Activated CD8-positive, alpha-beta T cell treated with anti-CD3 and anti-CD28 coated beads for 36 hours (primary cell): ENCODE results near the gene COL6A3. TPM values are rescaled to one million over a fixed set of nuclear protein-coding genes. Genes with fewer than 3 reads are reported as not detected.

Experiments
- ATAC-seq: fragments of 200-7000 bp; cut with Tn5 transposase; one replicate; pipeline ENCODE4 v1.10.0; 2021; ENCODE audit warnings: mild to moderate bottlenecking, moderate library complexity
- CTCF ChIA-PET: fragments of 350-600 bp; sonication (Branson Sonifier 250); formaldehyde crosslinking; loops from one replicate; lab custom pipeline; 2021; ENCODE audit warnings: antibody characterized with exemption; lab: Charles Lee
- POLR2A ChIA-PET: fragments of 350-600 bp; sonication (Branson Sonifier 250); formaldehyde crosslinking; loops from one replicate; lab custom pipeline; 2021; ENCODE audit warnings: antibody characterized with exemption; lab: Charles Lee
- DNase-seq: peaks from one replicate; pipeline ENCODE4 v3.0.0-alpha.2; 2020
- H3K27ac Mint-ChIP-seq: one replicate; pipeline ENCODE4 v1.8.0; 2021; ENCODE audit warnings: mild to moderate bottlenecking, mixed read lengths
- H3K27me3 Mint-ChIP-seq: one replicate; pipeline ENCODE4 v1.8.0; 2021; ENCODE audit warnings: mixed read lengths
- H3K36me3 Mint-ChIP-seq: one replicate; pipeline ENCODE4 v1.8.0; 2021; ENCODE audit warnings: low read depth, mixed read lengths
- H3K4me1 Mint-ChIP-seq: one replicate; pipeline ENCODE4 v1.8.0; 2021; ENCODE audit warnings: low read depth, mixed read lengths
- H3K4me3 Mint-ChIP-seq: one replicate; pipeline ENCODE4 v1.8.0; 2021; ENCODE audit warnings: mild to moderate bottlenecking, moderate library complexity, mixed read lengths
- H3K9me3 Mint-ChIP-seq: one replicate; pipeline ENCODE4 v1.8.0; 2021; ENCODE audit warnings: mixed read lengths
- intact Hi-C: fragments of 100-400 bp; cut with micrococcal nuclease; formaldehyde crosslinking; loops from one replicate; pipeline ENCODE4 v1.10.0; 2022
- total RNA-seq, 2 experiments: library from RNA; stranded (reverse); gene quantifications; one replicate each; pipeline ENCODE4 v1.2.3, GENCODE V29; 2021
- TF ChIP-seq, protein P1 (sequence below): fragments of 200-600 bp; IDR thresholded peaks from one replicate; pipeline ENCODE4 v1.8.0; 2022; ENCODE audit warnings: antibody characterized with exemption, mild to moderate bottlenecking

Gene COL6A3
- total RNA-seq, 2 experiments from 2014 or later: 4.0 to 4.1 TPM

DNA sequence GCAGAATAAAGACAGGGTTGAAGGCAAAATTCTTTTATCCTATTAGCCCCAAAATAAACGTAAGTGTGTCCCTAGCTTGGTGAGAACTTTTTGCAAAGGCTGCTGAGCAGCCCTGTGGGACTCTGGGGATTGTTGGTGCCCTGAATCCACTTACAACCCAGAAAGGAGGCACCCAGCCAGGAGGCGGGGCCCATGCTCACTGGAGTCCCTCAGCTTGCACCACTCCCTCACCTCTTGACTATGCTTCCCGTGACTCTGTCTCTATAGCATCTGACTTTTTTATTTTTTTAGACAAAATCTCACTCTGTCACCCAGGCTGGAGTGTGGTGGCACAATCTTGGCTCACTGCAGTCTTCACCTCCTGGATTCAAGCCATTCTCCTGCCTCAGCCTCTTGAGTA, 15.8 kb upstream of the COL6A3 start:
- Mint-ChIP-seq H3K4me1 (peaks cover 85% of the 10 kb centered on the region), H3K27ac (peak overlapping the region; percentile 73), H3K9me3 (peaks cover 4% of the 10 kb centered on the region), H3K27me3 (peaks cover 1% of the 10 kb centered on the region), H3K4me3 (no peak overlapping the region), H3K36me3 (peaks cover 6% of the 10 kb centered on the region)
- CTCF ChIA-PET: interaction anchor here (1.0 to 15.0 kb wide), 6 partner anchors 8 to 46 kb away, joined by 4 to 257 read pairs (median 14); no protein-coding TSS in a partner anchor
- intact Hi-C loops: loop anchor here (5.0 to 10.0 kb wide), 3 partner anchors 43 to 272 kb away; no protein-coding TSS in a partner anchor
- DNase-seq (peak; percentile 61), ATAC-seq (no peak)
- TF ChIP-seq, protein P1, sequence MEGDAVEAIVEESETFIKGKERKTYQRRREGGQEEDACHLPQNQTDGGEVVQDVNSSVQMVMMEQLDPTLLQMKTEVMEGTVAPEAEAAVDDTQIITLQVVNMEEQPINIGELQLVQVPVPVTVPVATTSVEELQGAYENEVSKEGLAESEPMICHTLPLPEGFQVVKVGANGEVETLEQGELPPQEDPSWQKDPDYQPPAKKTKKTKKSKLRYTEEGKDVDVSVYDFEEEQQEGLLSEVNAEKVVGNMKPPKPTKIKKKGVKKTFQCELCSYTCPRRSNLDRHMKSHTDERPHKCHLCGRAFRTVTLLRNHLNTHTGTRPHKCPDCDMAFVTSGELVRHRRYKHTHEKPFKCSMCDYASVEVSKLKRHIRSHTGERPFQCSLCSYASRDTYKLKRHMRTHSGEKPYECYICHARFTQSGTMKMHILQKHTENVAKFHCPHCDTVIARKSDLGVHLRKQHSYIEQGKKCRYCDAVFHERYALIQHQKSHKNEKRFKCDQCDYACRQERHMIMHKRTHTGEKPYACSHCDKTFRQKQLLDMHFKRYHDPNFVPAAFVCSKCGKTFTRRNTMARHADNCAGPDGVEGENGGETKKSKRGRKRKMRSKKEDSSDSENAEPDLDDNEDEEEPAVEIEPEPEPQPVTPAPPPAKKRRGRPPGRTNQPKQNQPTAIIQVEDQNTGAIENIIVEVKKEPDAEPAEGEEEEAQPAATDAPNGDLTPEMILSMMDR: no peak
- POLR2A ChIA-PET: interaction anchor here (1.1 to 4.4 kb wide), 4 partner anchors 11 to 46 kb away, joined by 3 to 32 read pairs (median 4); no protein-coding TSS in a partner anchor

DNA sequence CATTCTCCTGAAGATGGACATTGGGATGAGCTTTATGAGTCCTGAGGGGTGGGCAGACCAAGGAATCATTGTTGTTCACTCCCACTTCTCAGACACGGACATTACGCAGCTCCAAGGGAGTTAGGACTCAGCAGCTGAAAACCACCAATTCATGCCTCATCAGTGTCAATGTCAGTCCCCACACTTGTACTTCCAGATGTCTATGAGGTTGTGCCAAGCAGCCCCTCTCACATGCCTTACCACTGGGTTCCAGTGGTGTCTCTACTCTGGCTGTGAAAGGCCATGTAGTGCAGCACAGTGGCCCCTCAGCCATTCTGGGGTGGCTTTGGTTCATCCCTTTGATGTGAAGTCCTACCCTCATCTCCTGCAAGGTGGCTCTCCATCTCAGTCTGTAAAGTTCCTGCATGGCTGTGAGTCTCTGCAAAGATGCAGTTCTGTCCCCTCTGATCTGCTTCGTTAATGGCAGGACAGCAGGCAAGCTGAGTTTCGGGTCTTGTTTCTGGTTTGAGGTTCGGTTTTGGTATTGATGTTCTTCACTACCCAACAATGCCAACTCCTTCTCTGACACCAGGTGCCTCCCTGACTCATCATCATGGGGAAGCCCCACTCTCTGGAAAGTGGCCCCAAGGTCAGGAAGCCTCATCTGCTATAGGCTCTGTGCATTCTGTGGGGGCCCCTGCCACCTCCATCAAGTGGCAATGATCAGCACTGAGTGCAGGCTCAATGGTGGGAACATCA, 14.0 kb upstream of the COL6A3 start:
- DNase-seq (peak; percentile 95), ATAC-seq (peak; percentile 79)
- TF ChIP-seq, protein P1: no peak
- H3K4me1 Mint-ChIP-seq: peaks cover 71% of the 10 kb centered on the region
- intact Hi-C loops: loop anchor here (1.0 to 5.0 kb wide), 2 partner anchors 13 to 44 kb away; no protein-coding TSS in a partner anchor
- H3K36me3 Mint-ChIP-seq: peaks cover 8% of the 10 kb centered on the region
- peak overlapping the region; percentile 93 for H3K27ac Mint-ChIP-seq
- ChIA-PET POLR2A (interaction anchor here (0.9 to 4.4 kb wide), 8 partner anchors 10 to 48 kb away, joined by 3 to 32 read pairs (median 4); no protein-coding TSS in a partner anchor), CTCF (interaction anchor here (1.0 to 15.0 kb wide), 4 partner anchors 9 to 85 kb away, joined by 4 to 257 read pairs (median 20); no protein-coding TSS in a partner anchor)
- peaks cover 1% of the 10 kb centered on the region for H3K27me3 Mint-ChIP-seq
- peaks cover 4% of the 10 kb centered on the region for H3K9me3 Mint-ChIP-seq
- peak overlapping the region; percentile 36 for H3K4me3 Mint-ChIP-seq

DNA sequence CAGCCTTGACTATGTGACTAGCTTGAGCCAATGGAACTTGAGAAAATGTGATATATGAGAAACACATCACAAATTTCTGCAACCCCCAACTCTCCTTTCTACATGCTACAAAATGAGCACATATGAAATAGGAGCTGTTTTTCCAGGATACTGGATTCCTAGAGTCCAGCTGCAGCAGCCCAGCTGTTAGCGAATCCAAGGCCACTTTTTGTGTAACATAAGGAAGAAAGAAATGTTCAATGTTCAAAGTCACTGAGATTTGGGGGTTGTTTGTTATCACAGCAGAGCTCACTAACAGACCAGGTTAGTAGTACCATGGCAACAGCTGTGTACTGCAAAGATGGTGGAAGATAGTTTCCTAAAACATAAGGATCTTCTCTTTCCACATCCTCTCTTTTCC, 12.6 kb upstream of the COL6A3 start:
- H3K4me1 Mint-ChIP-seq: peaks cover 67% of the 10 kb centered on the region
- TF ChIP-seq, protein P1: no peak
- intact Hi-C loops: loop anchor here (5.0 kb wide), 1 partner anchor 46 kb away; no protein-coding TSS in a partner anchor
- no peak overlapping the region for H3K4me3 Mint-ChIP-seq
- H3K27ac Mint-ChIP-seq: no peak overlapping the region
- H3K27me3 Mint-ChIP-seq: peaks cover 1% of the 10 kb centered on the region
- peaks cover 8% of the 10 kb centered on the region for H3K36me3 Mint-ChIP-seq
- ChIA-PET POLR2A (interaction anchor here (1.3 to 4.4 kb wide), 3 partner anchors 9 to 49 kb away, joined by 4 to 32 read pairs (median 5); no protein-coding TSS in a partner anchor), CTCF (interaction anchor here (0.6 to 15.0 kb wide), 6 partner anchors 8 to 127 kb away, joined by 3 to 257 read pairs (median 4); no protein-coding TSS in a partner anchor)
- no peak for ATAC-seq
- H3K9me3 Mint-ChIP-seq: peaks cover 4% of the 10 kb centered on the region
- no peak for DNase-seq

DNA sequence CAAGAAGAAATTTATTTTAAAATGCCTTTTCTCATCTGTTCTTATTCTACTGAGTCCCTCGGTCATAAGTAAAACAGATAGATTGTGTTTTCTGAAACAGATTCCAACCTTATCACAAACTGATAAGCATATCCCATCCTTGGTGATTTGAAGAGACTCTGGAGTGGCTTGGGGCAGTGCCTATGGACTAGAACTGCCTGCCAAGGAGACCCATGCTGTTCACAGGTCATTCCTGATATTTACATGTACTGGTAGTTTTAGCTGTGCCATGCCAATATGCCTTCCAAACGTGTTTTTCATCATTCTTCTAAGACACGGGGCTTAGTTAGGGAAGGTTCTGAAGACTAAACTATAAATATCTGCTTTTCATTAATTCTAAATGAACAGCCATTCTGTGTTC, 11.4 kb upstream of the COL6A3 start:
- Mint-ChIP-seq H3K36me3 (peaks cover 3% of the 10 kb centered on the region), H3K4me1 (peaks cover 58% of the 10 kb centered on the region), H3K27ac (no peak overlapping the region), H3K9me3 (no peaks in the 10 kb centered on the region), H3K27me3 (peaks cover 1% of the 10 kb centered on the region), H3K4me3 (no peak overlapping the region)
- POLR2A ChIA-PET: interaction anchor here (0.8 kb wide), 1 partner anchor 269 kb away, joined by 3 read pairs; no protein-coding TSS in a partner anchor
- intact Hi-C loops: loop anchor here (5.0 kb wide), 1 partner anchor 47 kb away; no protein-coding TSS in a partner anchor
- CTCF ChIA-PET: interaction anchor here (2.4 to 15.0 kb wide), 3 partner anchors 16 to 87 kb away, joined by 10 to 257 read pairs (median 34); no protein-coding TSS in a partner anchor
- TF ChIP-seq, protein P1: no peak
- DNase-seq (no peak), ATAC-seq (no peak)
